ENCODE measurements around the gene FAM186B. TPM values are rescaled to one million over a fixed set of nuclear protein-coding genes. Genes with fewer than 3 reads are reported as not detected.
A peak's percentile ranks its signal among the peaks of the same experiment; 100 is the strongest.

FAM186B gene
- total RNA-seq, 1 donor = under 0.01 TPM

- DNase-seq (ENCODE audit: low read depth) = no peak
- no peak for TF ChIP-seq CTCF (IDR thresholded peaks at IDR 0.05; ENCODE audit: insufficient read depth, low read depth, low read length)
- H3K4me3 ChIP-seq (ENCODE audit: low read depth, low read length) = no peak overlapping the region
Measured at GRCh38 chr12:49562831-49563230, 42.6 kb downstream of the FAM186B start.

- TF ChIP-seq CTCF (IDR thresholded peaks at IDR 0.05; ENCODE audit: insufficient read depth, low read depth, low read length) = no peak
- no peak overlapping the region for H3K4me3 ChIP-seq (ENCODE audit: low read depth, low read length)
- DNase-seq (ENCODE audit: low read depth) = no peak
Measured at GRCh38 chr12:49562233-49562632, 43.2 kb downstream of the FAM186B start.

GRCh38 chr12:49560695-49561094 is 44.7 kb downstream of the FAM186B start:
- TF ChIP-seq CTCF (IDR thresholded peaks at IDR 0.05; ENCODE audit: insufficient read depth, low read depth, low read length) = no peak
- no peak for DNase-seq (ENCODE audit: low read depth)
- H3K4me3 ChIP-seq (ENCODE audit: low read depth, low read length) = no peak overlapping the region

- H3K4me3 ChIP-seq (ENCODE audit: low read depth, low read length) = no peak overlapping the region
- TF ChIP-seq CTCF (IDR thresholded peaks at IDR 0.05; ENCODE audit: insufficient read depth, low read depth, low read length) = no peak
Measured at GRCh38 chr12:49559011-49559675, 46.3 kb downstream of the FAM186B start.

GRCh38 chr12:49558526-49558925 is 46.9 kb downstream of the FAM186B start:
- TF ChIP-seq CTCF (IDR thresholded peaks at IDR 0.05; ENCODE audit: insufficient read depth, low read depth, low read length) = no peak
- no peak overlapping the region for H3K4me3 ChIP-seq (ENCODE audit: low read depth, low read length)
- no peak for DNase-seq (ENCODE audit: low read depth)

More at GRCh38 chr12:49559011-49559675, 46.3 kb downstream of the FAM186B start:
- no peak for DNase-seq (ENCODE audit: low read depth)

- DNase-seq (ENCODE audit: low read depth) = no peak
- TF ChIP-seq CTCF (IDR thresholded peaks at IDR 0.05; ENCODE audit: insufficient read depth, low read depth, low read length) = peak; percentile 11
- H3K4me3 ChIP-seq (ENCODE audit: low read depth, low read length) = no peak overlapping the region
Measured at GRCh38 chr12:49557917-49558215, 47.6 kb downstream of the FAM186B start.
